C4-2B (cell line): Measurements from ENCODE around the gene AUTS2.

ENCODE experiments used
- H3K27ac ChIP-seq: fragments of 450-650 bp; 2 replicates; pipeline ENCODE4 v1.5.1; 2017
- CTCF ChIP-seq: fragments of 450-650 bp; conservative IDR thresholded peaks from 2 replicates; pipeline ENCODE4 v1.5.1; 2017; ENCODE audit warnings: mild to moderate bottlenecking
- ZFX ChIP-seq: fragments of 450-650 bp; IDR thresholded peaks from 2 replicates; pipeline ENCODE4 v1.6.1; 2017

The AUTS2 gene

GRCh38 chr7:70577078-70577477, 978.8 kb downstream of the AUTS2 start:
- no peak overlapping the region for H3K27ac ChIP-seq
- no peak for TF ChIP-seq ZFX

GRCh38 chr7:70578131-70578530, 979.9 kb downstream of the AUTS2 start:
- TF ChIP-seq CTCF = no peak
- no peak for TF ChIP-seq ZFX
- H3K27ac ChIP-seq = no peak overlapping the region

- peak overlapping the region; percentile 12; the same call in 1 of the 2 replicates for H3K27ac ChIP-seq
- TF ChIP-seq ZFX (no peak), CTCF (no peak)
These were observed 981.3 kb downstream of the AUTS2 start for GRCh38 chr7:70579397-70580097.

GRCh38 chr7:70580161-70580560, 981.9 kb downstream of the AUTS2 start:
- H3K27ac ChIP-seq = peak overlapping the region; percentile 12; the same call in 1 of the 2 replicates
- TF ChIP-seq ZFX (no peak), CTCF (no peak)

GRCh38 chr7:70582927-70583895, 984.9 kb downstream of the AUTS2 start:
- TF ChIP-seq ZFX (no peak), CTCF (no peak)
- H3K27ac ChIP-seq = no peak overlapping the region

- TF ChIP-seq CTCF (no peak), ZFX (no peak)
- no peak overlapping the region for H3K27ac ChIP-seq
These were observed 985.9 kb downstream of the AUTS2 start for GRCh38 chr7:70583965-70584883.

GRCh38 chr7:70585071-70585470, 986.8 kb downstream of the AUTS2 start:
- TF ChIP-seq ZFX (no peak), CTCF (no peak)

More at GRCh38 chr7:70585071-70585470, 986.8 kb downstream of the AUTS2 start:
- H3K27ac ChIP-seq = no peak overlapping the region
